Stimulated activated CD8-positive, alpha-beta memory T cell treated with anti-CD3 and anti-CD28 coated beads, Interleukin-15, amount 100 ng/mL, for 4 hours (primary cell): Measurements from ENCODE around the gene SETBP1.

Experiments
- DNase-seq, 2 donors: peaks; one replicate each; pipeline ENCODE4 v3.0.0-alpha.2; 2020; ENCODE audit warnings: low read depth in 2 of 2

Gene SETBP1

GRCh38 chr18:45023519-45023918 is 342.8 kb downstream of the SETBP1 start:
- no peak for DNase-seq

GRCh38 chr18:45024357-45025088 is 343.8 kb downstream of the SETBP1 start:
- DNase-seq: no peak

- DNase-seq: no peak
These were observed 344.4 kb downstream of the SETBP1 start for GRCh38 chr18:45025089-45025450.

GRCh38 chr18:45026162-45026561 is 345.5 kb downstream of the SETBP1 start:
- DNase-seq: no peak

GRCh38 chr18:45034179-45034578 is 353.5 kb downstream of the SETBP1 start:
- DNase-seq: no peak

GRCh38 chr18:45037618-45038017 is 356.9 kb downstream of the SETBP1 start:
- no peak for DNase-seq

- DNase-seq: no peak
These were observed 358.7 kb downstream of the SETBP1 start for GRCh38 chr18:45039376-45039775.

- no peak for DNase-seq
These were observed 360.2 kb downstream of the SETBP1 start for GRCh38 chr18:45040879-45041278.

- DNase-seq: no peak
These were observed 364.1 kb downstream of the SETBP1 start for GRCh38 chr18:45044787-45045186.

GRCh38 chr18:45046228-45046627 is 365.5 kb downstream of the SETBP1 start:
- no peak for DNase-seq

- DNase-seq: no peak
These were observed 366.3 kb downstream of the SETBP1 start for GRCh38 chr18:45046961-45047360.

- DNase-seq: no peak
These were observed 369.1 kb downstream of the SETBP1 start for GRCh38 chr18:45049578-45050319.

- no peak for DNase-seq
These were observed 370.3 kb downstream of the SETBP1 start for GRCh38 chr18:45050712-45051601.

GRCh38 chr18:45054636-45055035 is 373.9 kb downstream of the SETBP1 start:
- no peak for DNase-seq

GRCh38 chr18:45055811-45056210 is 375.1 kb downstream of the SETBP1 start:
- DNase-seq: no peak

- no peak for DNase-seq
These were observed 376.2 kb downstream of the SETBP1 start for GRCh38 chr18:45056926-45057325.

GRCh38 chr18:45057955-45058600 is 377.4 kb downstream of the SETBP1 start:
- DNase-seq: no peak

GRCh38 chr18:45059695-45060094 is 379.0 kb downstream of the SETBP1 start:
- DNase-seq: no peak

- DNase-seq: no peak
These were observed 379.4 kb downstream of the SETBP1 start for GRCh38 chr18:45060102-45060501.

- DNase-seq: no peak
These were observed 380.7 kb downstream of the SETBP1 start for GRCh38 chr18:45061359-45061758.

GRCh38 chr18:45063246-45064038 is 382.8 kb downstream of the SETBP1 start:
- no peak for DNase-seq
